ENCODE data around the gene ODAD3. TPM values are rescaled to one million over a fixed set of nuclear protein-coding genes. Genes with fewer than 3 reads are reported as not detected.
"Not testable (repeated sequence)": the region's sequence is repeated elsewhere in the genome, so short reads cannot be mapped to it uniquely, and the experiment has no call there.

ODAD3 gene
- total RNA-seq, 1 experiment from 2014 or later = 0.52 TPM

DNA sequence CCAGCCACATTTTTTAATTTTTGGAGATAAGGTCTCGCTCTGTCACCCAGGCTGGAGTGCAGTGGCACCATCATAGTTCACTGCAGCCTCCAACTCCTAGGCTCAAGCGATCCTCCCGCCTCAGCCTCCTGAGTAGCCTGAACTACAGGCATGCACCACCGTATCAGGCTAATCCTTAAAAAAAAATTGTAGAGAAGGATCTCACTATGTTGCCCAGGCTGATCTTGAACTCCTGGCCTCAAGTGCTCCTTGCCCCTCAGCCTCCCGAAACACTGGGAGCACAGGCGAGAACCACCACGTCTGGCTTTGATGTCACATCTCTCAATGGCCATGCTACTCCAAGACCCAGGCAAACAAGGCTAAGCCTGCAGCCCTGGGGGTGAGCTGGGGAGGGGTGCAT lies 21.7 kb upstream of the ODAD3 start:
- ChIA-PET POLR2A (no interaction called here), CTCF (interaction anchor here (1.6 kb wide), 1 partner anchor 73 kb away, joined by 6 read pairs; the partner anchor contains the start of gene EPOR), RAD21 (ENCODE audit: low non-redundant PET in 1 of 2, low total read pairs in 2 of 2, uncharacterized antibody in 2 of 2, unreplicated experiment in 2 of 2) (no interaction called here)
- Histone ChIP-seq H2AFZ (ENCODE audit: low read depth, low read length, poor library complexity, severe bottlenecking) (no peak overlapping the region), H3K9ac (ENCODE audit: low read length) (no peak overlapping the region), H3K36me3 (ENCODE audit: control insufficient read depth in 1 of 2, insufficient read depth in 2 of 2, low read length in 2 of 2) (no peaks in the 10 kb centered on the region), H3K27me3 (ENCODE audit: insufficient read depth, low read length) (no peaks in the 10 kb centered on the region), H3K9me2 (ENCODE audit: insufficient read depth) (no peaks in the 10 kb centered on the region), H3K4me1 (ENCODE audit: control insufficient read depth in 1 of 2, insufficient read depth in 2 of 2, low read length in 2 of 2) (no peaks in the 10 kb centered on the region), H3K27ac (ENCODE audit: low read depth, low read length) (no peak overlapping the region), H3K4me2 (ENCODE audit: low read length) (no peak overlapping the region), H4K20me1 (ENCODE audit: insufficient read depth) (no peaks in the 10 kb centered on the region), H3K4me3 (replicated peaks in 1 of 2; ENCODE audit: low read depth in 1 of 2, low read length in 2 of 2) (no peak overlapping the region), H3K9me3 (ENCODE audit: control insufficient read depth in 1 of 2, insufficient read depth in 1 of 2, low read depth in 1 of 2, low read length in 2 of 2) (no peaks in the 10 kb centered on the region), H3K79me2 (ENCODE audit: insufficient read depth, low read length) (no peaks in the 10 kb centered on the region)
- TF ChIP-seq EGR1 (IDR thresholded peaks at IDR 0.05; ENCODE audit: low read depth) (no peak), POLR2A (IDR thresholded peaks at IDR 0.05; ENCODE audit: borderline replicate concordance, extremely low read depth, insufficient read depth, insufficient read length) (no peak), CEBPB (IDR thresholded peaks at IDR 0.05; ENCODE audit: low read depth) (no peak), EZH2 (IDR thresholded peaks at IDR 0.05) (no peak), POLR2AphosphoS5 (IDR thresholded peaks at IDR 0.05; ENCODE audit: low read depth, low read length) (no peak), EZH2phosphoT487 (IDR thresholded peaks at IDR 0.05; ENCODE audit: borderline replicate concordance) (no peak), ZNF274 (IDR thresholded peaks at IDR 0.05; ENCODE audit: low read depth, low read length) (no peak), SP1 (IDR thresholded peaks at IDR 0.05; ENCODE audit: low read depth) (no peak)
- TF ChIP-seq, protein P1, sequence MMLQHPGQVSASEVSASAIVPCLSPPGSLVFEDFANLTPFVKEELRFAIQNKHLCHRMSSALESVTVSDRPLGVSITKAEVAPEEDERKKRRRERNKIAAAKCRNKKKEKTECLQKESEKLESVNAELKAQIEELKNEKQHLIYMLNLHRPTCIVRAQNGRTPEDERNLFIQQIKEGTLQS (IDR thresholded peaks at IDR 0.05) = no peak
- no TSS peak for BruUV-seq (replicated peaks)
- ATAC-seq (no peak), DNase-seq (ENCODE audit: low read depth, low spot score) (no peak)
- intact Hi-C loops (cut with micrococcal nuclease) = no loop called here

DNA sequence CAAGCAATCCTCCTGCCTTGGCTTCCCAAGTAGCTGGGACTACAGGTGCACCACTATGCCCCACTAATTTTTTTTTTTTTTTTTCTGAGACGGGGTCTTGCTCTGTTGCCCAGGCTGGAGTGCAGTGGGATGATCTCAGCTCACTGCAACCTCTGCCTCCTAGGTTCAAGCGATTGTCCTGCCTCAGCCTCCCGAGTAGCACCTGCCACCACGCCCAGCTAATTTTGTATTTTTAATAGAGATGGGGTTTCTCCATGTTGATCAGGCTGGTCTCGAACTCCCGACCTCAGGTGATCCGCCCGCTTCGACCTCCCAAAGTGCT lies 20.3 kb upstream of the ODAD3 start:
- H3K27me3 ChIP-seq (ENCODE audit: insufficient read depth, low read length); H3K36me3 ChIP-seq (ENCODE audit: control insufficient read depth in 1 of 2, insufficient read depth in 2 of 2, low read length in 2 of 2); H3K9me2 ChIP-seq (ENCODE audit: insufficient read depth); DNase-seq (ENCODE audit: low read depth, low spot score); H3K4me3 ChIP-seq (replicated peaks in 1 of 2; ENCODE audit: low read depth in 1 of 2, low read length in 2 of 2); H4K20me1 ChIP-seq (ENCODE audit: insufficient read depth); ATAC-seq; intact Hi-C loops (cut with micrococcal nuclease); H3K9ac ChIP-seq (ENCODE audit: low read length); H3K4me1 ChIP-seq (ENCODE audit: control insufficient read depth in 1 of 2, insufficient read depth in 2 of 2, low read length in 2 of 2); H3K9me3 ChIP-seq (ENCODE audit: control insufficient read depth in 1 of 2, insufficient read depth in 1 of 2, low read depth in 1 of 2, low read length in 2 of 2); H3K27ac ChIP-seq (ENCODE audit: low read depth, low read length); H3K4me2 ChIP-seq (ENCODE audit: low read length); H2AFZ ChIP-seq (ENCODE audit: low read depth, low read length, poor library complexity, severe bottlenecking); H3K79me2 ChIP-seq (ENCODE audit: insufficient read depth, low read length); BruUV-seq (replicated peaks); POLR2A ChIA-PET: not testable (repeated sequence)
- ChIA-PET RAD21 (ENCODE audit: low non-redundant PET in 1 of 2, low total read pairs in 2 of 2, uncharacterized antibody in 2 of 2, unreplicated experiment in 2 of 2) (interaction anchor here in 1 of 2 experiments (0.6 kb wide), 1 partner anchor 9 kb away, joined by 3 read pairs; no protein-coding TSS in a partner anchor), CTCF (interaction anchor here (1.6 kb wide), 1 partner anchor 72 kb away, joined by 6 read pairs; the partner anchor contains the start of gene EPOR)
